K562 (cell line): ENCODE results near the gene TUBB2A. TPM values are rescaled to one million over a fixed set of nuclear protein-coding genes. Genes with fewer than 3 reads are reported as not detected.

Experiments
- BRCA1 ChIP-seq, 2 experiments: fragments of 450-650 bp in 1 of 2; sonication (generic) in 1 of 2; formaldehyde crosslinking in 1 of 2; IDR thresholded peaks; 2 replicates each; pipeline versions ENCODE4 v1.5.0 to v1.6.1; 2017 to 2020; ENCODE audit warnings: mild to moderate bottlenecking in 1 of 2, missing genetic modification reagents in 1 of 2
- DMBX1 ChIP-seq: fragments of 250-450 bp; sonication (Bioruptor Pico); IDR thresholded peaks from 2 replicates; pipeline ENCODE4 v1.8.0; 2022; ENCODE audit warnings: inconsistent platforms, mild to moderate bottlenecking, moderate library complexity, borderline replicate concordance
- E2F3 ChIP-seq: fragments of 250-450 bp; sonication (Bioruptor Pico); IDR thresholded peaks from 2 replicates; pipeline ENCODE4 v1.4.0; 2020; ENCODE audit warnings: mild to moderate bottlenecking
- FOXJ2 ChIP-seq: fragments of 200-800 bp; sonication (Bioruptor generic); IDR thresholded peaks from 2 replicates; pipeline ENCODE4 v1.6.1; 2016; ENCODE audit warnings: missing genetic modification characterization, missing compliant biosample characterization
- HDAC2 ChIP-seq: fragments of 450-650 bp; IDR thresholded peaks from 2 replicates; pipeline ENCODE4 v1.6.1; 2016; ENCODE audit warnings: mild to moderate bottlenecking
- HEY1 ChIP-seq: fragments of 250-450 bp; sonication (Bioruptor Pico); IDR thresholded peaks from 2 replicates; pipeline ENCODE4 v1.5.0; 2020; ENCODE audit warnings: mild to moderate bottlenecking, moderate library complexity, borderline replicate concordance
- MTA1 ChIP-seq: fragments of 450-650 bp; IDR thresholded peaks from 2 replicates; pipeline ENCODE4 v1.6.1; 2017; ENCODE audit warnings: borderline replicate concordance
- NFIC ChIP-seq: fragments of 450-650 bp; IDR thresholded peaks from 2 replicates; pipeline ENCODE4 v1.6.1; 2017; ENCODE audit warnings: mild to moderate bottlenecking, inconsistent platforms
- PRMT5 ChIP-seq: sonication (generic); formaldehyde crosslinking; IDR thresholded peaks from 2 replicates; pipeline ENCODE4 v1.5.0; 2020; ENCODE audit warnings: missing genetic modification reagents
- SP2 ChIP-seq: IDR thresholded peaks from 2 replicates; pipeline ENCODE4 v1.6.1; 2011; ENCODE audit warnings: mild to moderate bottlenecking, low read depth, low read length, moderate library complexity; ENCODE audit not compliant: poor library complexity, severe bottlenecking; ENCODE audit errors: extremely low read depth
- SRSF7 ChIP-seq: fragments of 200-400 bp; formaldehyde crosslinking; optimal IDR thresholded peaks from 2 replicates; pipeline ENCODE3; 2017; ENCODE audit warnings: mild to moderate bottlenecking, low read depth, low read length
- TCFL5 ChIP-seq: fragments of 250-450 bp; sonication (Bioruptor Pico); conservative IDR thresholded peaks from 2 replicates; pipeline ENCODE4 v1.6.1; 2021; ENCODE audit warnings: mild to moderate bottlenecking, moderate library complexity, matching md5 sums
- TFAM ChIP-seq: fragments of 250-450 bp; sonication (Bioruptor Pico); conservative IDR thresholded peaks from 2 replicates; pipeline ENCODE4 v1.5.0; 2021; ENCODE audit warnings: mild to moderate bottlenecking, moderate library complexity
- TOE1 ChIP-seq, 2 experiments: fragments of 450-650 bp in 1 of 2; sonication (generic) in 1 of 2; formaldehyde crosslinking in 1 of 2; IDR thresholded peaks; 2 replicates each; pipeline versions ENCODE4 v1.7.1 to v1.8.0; 2016 to 2022; ENCODE audit warnings: borderline replicate concordance in 2 of 2, mild to moderate bottlenecking in 2 of 2, antibody characterized with exemption in 1 of 2, inconsistent platforms in 1 of 2, low read depth in 1 of 2, missing genetic modification reagents in 1 of 2, moderate library complexity in 1 of 2
- ZNF507 ChIP-seq: conservative IDR thresholded peaks from 2 replicates; pipeline ENCODE4 v1.6.1; 2017; ENCODE audit warnings: missing genetic modification characterization, missing compliant biosample characterization
- ZSCAN29 ChIP-seq: fragments of 450-650 bp; IDR thresholded peaks from 2 replicates; pipeline ENCODE4 v1.6.1; 2017
- polyA plus RNA-seq, 8 experiments: library from polyadenylated mRNA; depleted of rRNA in 4 of 8; stranded (reverse) in 5 of 8; unstranded in 3 of 8; fragments of >200 nt; fragmentation: Nextera tagmentation in 2 of 8; fragmentation: Illumina TruSeq in 1 of 8; extraction: Ambion mirVana in 2 of 8; extraction: Trizol in 1 of 8; gene quantifications; 2 replicates each; pipeline versions ENCODE4 v1.2.1 to v1.2.3, GENCODE V29; 2011 to 2014; ENCODE audit warnings: inconsistent platforms in 1 of 8, missing spikeins in 1 of 8
- total RNA-seq, 7 experiments: library from RNA; depleted of rRNA in 6 of 7; stranded (reverse); fragments of >200 nt in 6 of 7; fragmentation: Illumina TruSeq in 2 of 7; extraction: Trizol in 2 of 7; gene quantifications; 2 replicates each; pipeline versions ENCODE4 v1.2.1 to v1.2.3, GENCODE V29; 2011 to 2021; ENCODE audit warnings: low replicate concordance in 1 of 7
- TF ChIP-seq, protein P1 (sequence below): fragments of 250-450 bp; sonication (Bioruptor Pico); IDR thresholded peaks from 2 replicates; pipeline ENCODE4 v1.8.0; 2022; ENCODE audit warnings: moderate library complexity, mild to moderate bottlenecking, inconsistent platforms
- TF ChIP-seq, protein P2 (sequence below): fragments of 450-650 bp; formaldehyde crosslinking; IDR thresholded peaks from 2 replicates; pipeline ENCODE4 v1.4.0; 2020; ENCODE audit warnings: mild to moderate bottlenecking, mixed read lengths
- TF ChIP-seq, protein P3 (sequence below): fragments of 250-450 bp; sonication (Bioruptor Pico); IDR thresholded peaks from 2 replicates; pipeline ENCODE4 v1.5.1; 2021; ENCODE audit warnings: mild to moderate bottlenecking
- TF ChIP-seq, protein P4 (sequence below): fragments of 450-650 bp; conservative IDR thresholded peaks from 2 replicates; pipeline ENCODE4 v1.6.1; 2016; ENCODE audit warnings: missing genetic modification characterization, low read depth, mild to moderate bottlenecking, missing compliant biosample characterization, moderate library complexity

Gene TUBB2A
- total and polyA plus RNA-seq, 9 of the 15 experiments (the other 6 are each of a cell fraction or from before 2014, with no cell fraction given), result 3.6 to 92.1 (median 45.6) TPM

DNA sequence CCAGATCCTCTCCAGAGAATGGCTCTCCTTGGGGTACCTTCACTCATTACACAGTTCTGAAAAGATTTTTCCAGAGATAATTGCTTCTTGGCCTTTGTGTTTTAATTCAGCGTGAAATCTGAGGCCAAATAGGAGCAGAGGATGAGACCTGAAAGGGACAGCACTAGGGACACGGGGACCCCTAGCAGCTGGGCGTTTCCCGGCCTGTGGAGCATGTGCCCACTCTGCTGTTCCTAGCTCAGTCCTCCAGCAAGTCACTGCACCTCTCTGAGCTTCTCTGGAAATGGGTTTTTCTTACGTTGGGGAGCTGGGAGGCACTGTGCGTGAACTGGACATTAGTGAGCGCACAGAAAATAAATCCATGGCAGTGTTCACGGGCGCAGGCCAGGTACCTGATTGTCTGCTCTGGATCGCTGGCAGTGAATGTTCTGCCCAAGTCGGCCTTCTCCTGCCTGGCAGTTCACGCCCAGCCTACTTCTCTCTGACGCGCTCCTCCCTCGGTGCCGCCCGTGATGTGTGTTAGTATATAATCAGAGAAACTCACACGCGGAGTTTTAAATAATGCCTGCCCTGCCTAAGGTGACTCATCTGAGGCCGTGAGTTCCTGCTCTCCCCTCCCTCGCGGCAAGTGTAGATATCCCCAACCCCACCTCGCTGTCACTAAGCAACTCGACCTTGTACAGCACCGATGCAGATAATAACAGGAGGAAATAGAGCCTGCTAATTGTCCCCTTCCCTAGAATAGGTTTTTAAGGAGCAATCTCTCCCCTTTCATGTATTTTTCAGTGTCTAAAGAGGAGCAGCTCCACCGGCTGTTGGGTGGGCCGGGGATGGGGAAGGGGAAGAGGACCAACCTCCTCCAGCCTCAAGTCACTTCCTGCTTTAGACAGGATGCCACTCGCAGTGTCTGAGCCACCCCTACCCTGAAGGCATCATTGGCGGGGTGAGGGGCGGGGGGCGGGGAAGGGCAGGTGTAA lies 2.7 kb upstream of the TUBB2A start (continued):
- TF ChIP-seq SRSF7, result no peak
- peak; percentile 82 for TF ChIP-seq HDAC2
- TF ChIP-seq NFIC, result no peak
- no peak for TF ChIP-seq PRMT5 (CRISPR knock-in tag)
- TF ChIP-seq, protein P1, sequence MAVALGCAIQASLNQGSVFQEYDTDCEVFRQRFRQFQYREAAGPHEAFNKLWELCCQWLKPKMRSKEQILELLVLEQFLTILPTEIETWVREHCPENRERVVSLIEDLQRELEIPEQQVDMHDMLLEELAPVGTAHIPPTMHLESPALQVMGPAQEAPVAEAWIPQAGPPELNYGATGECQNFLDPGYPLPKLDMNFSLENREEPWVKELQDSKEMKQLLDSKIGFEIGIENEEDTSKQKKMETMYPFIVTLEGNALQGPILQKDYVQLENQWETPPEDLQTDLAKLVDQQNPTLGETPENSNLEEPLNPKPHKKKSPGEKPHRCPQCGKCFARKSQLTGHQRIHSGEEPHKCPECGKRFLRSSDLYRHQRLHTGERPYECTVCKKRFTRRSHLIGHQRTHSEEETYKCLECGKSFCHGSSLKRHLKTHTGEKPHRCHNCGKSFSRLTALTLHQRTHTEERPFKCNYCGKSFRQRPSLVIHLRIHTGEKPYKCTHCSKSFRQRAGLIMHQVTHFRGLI (CRISPR knock-in tag), result no peak
- TF ChIP-seq, protein P2, sequence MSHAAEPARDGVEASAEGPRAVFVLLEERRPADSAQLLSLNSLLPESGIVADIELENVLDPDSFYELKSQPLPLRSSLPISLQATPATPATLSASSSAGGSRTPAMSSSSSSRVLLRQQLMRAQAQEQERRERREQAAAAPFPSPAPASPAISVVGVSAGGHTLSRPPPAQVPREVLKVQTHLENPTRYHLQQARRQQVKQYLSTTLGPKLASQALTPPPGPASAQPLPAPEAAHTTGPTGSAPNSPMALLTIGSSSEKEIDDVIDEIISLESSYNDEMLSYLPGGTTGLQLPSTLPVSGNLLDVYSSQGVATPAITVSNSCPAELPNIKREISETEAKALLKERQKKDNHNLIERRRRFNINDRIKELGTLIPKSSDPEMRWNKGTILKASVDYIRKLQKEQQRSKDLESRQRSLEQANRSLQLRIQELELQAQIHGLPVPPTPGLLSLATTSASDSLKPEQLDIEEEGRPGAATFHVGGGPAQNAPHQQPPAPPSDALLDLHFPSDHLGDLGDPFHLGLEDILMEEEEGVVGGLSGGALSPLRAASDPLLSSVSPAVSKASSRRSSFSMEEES (CRISPR knock-in tag), result no peak; the same call in 1 of the 2 replicates
- no peak for TF ChIP-seq TOE1 (IDR thresholded peaks at IDR 0.05; ENCODE audit: borderline replicate concordance)
- TF ChIP-seq TOE1 (CRISPR knock-in tag; IDR thresholded peaks at IDR 0.05; ENCODE audit: borderline replicate concordance, low read depth), result no peak
- TF ChIP-seq, protein P3, sequence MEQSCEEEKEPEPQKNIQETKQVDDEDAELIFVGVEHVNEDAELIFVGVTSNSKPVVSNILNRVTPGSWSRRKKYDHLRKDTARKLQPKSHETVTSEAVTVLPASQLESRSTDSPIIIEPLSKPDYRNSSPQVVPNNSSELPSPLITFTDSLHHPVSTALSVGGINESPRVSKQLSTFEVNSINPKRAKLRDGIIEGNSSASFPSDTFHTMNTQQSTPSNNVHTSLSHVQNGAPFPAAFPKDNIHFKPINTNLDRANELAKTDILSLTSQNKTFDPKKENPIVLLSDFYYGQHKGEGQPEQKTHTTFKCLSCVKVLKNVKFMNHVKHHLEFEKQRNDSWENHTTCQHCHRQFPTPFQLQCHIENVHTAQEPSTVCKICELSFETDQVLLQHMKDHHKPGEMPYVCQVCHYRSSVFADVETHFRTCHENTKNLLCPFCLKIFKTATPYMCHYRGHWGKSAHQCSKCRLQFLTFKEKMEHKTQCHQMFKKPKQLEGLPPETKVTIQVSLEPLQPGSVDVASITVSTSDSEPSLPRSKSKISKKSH (CRISPR knock-in tag), result no peak
- TF ChIP-seq FOXJ2 (tag), result peak; percentile 55; the same call in 1 of the 2 replicates
- TF ChIP-seq MTA1, result peak; percentile 52; the same call in 1 of the 2 replicates
- TF ChIP-seq ZNF507, result no peak
- TF ChIP-seq TCFL5 (CRISPR knock-in tag), result no peak
- no peak for TF ChIP-seq SP2
- no peak for TF ChIP-seq HEY1 (CRISPR knock-in tag)
- no peak for TF ChIP-seq TFAM (CRISPR knock-in tag)
- TF ChIP-seq, protein P4, sequence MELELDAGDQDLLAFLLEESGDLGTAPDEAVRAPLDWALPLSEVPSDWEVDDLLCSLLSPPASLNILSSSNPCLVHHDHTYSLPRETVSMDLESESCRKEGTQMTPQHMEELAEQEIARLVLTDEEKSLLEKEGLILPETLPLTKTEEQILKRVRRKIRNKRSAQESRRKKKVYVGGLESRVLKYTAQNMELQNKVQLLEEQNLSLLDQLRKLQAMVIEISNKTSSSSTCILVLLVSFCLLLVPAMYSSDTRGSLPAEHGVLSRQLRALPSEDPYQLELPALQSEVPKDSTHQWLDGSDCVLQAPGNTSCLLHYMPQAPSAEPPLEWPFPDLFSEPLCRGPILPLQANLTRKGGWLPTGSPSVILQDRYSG (tag), result no peak
- TF ChIP-seq ZSCAN29, result no peak
- no peak for TF ChIP-seq E2F3 (CRISPR knock-in tag)
- TF ChIP-seq DMBX1, result no peak
- no peak for TF ChIP-seq BRCA1 (IDR thresholded peaks at IDR 0.05)
- no peak for TF ChIP-seq BRCA1 (CRISPR knock-in tag; IDR thresholded peaks at IDR 0.05)
